SK-N-SH treated with all-trans-retinoic acid at 6 μM for 48 hours (cell line): ENCODE results near the gene OSM.

Experiments
- ATAC-seq: fragments of 200-7000 bp; cut with Tn5 transposase; 3 replicates; pipeline ENCODE4 v1.9.1; 2020; ENCODE audit warnings: mild to moderate bottlenecking, moderate library complexity
- CSDC2 ChIP-seq: fragments of 250-450 bp; sonication (Bioruptor Pico); IDR thresholded peaks from 2 replicates; pipeline ENCODE4 v1.5.0; 2020; ENCODE audit warnings: mild to moderate bottlenecking, moderate library complexity
- ISL1 ChIP-seq: fragments of 250-450 bp; sonication (Bioruptor Pico); IDR thresholded peaks from 2 replicates; pipeline ENCODE4 v2.1.2; 2022; ENCODE audit warnings: mild to moderate bottlenecking, moderate library complexity
- OSR1 ChIP-seq: fragments of 250-450 bp; sonication (Bioruptor Pico); IDR thresholded peaks from 2 replicates; pipeline ENCODE4 v1.8.0; 2022; ENCODE audit warnings: moderate library complexity, mild to moderate bottlenecking, inconsistent platforms
- PATZ1 ChIP-seq: fragments of 250-450 bp; sonication (Bioruptor Pico); IDR thresholded peaks from 2 replicates; pipeline ENCODE4 v1.8.0; 2020; ENCODE audit warnings: mild to moderate bottlenecking, moderate library complexity, borderline replicate concordance
- PPARA ChIP-seq: fragments of 250-450 bp; sonication (Bioruptor Pico); IDR thresholded peaks from 2 replicates; pipeline ENCODE4 v1.5.0; 2020; ENCODE audit warnings: mild to moderate bottlenecking, borderline replicate concordance
- RARB ChIP-seq: fragments of 250-450 bp; sonication (Bioruptor Pico); IDR thresholded peaks from 2 replicates; pipeline ENCODE4 v1.8.0; 2021; ENCODE audit warnings: mild to moderate bottlenecking, moderate library complexity
- SNAI2 ChIP-seq: fragments of 250-450 bp; sonication (Bioruptor Pico); IDR thresholded peaks from 2 replicates; pipeline ENCODE4 v1.5.0; 2020; ENCODE audit warnings: mild to moderate bottlenecking, moderate library complexity
- TCF4 ChIP-seq: fragments of 250-450 bp; sonication (Bioruptor Pico); IDR thresholded peaks from 2 replicates; pipeline ENCODE4 v1.8.0; 2021; ENCODE audit warnings: mild to moderate bottlenecking, moderate library complexity, borderline replicate concordance
- TOX ChIP-seq: fragments of 250-450 bp; sonication (Bioruptor Pico); IDR thresholded peaks from 2 replicates; pipeline ENCODE4 v1.8.0; 2021; ENCODE audit warnings: mild to moderate bottlenecking, moderate library complexity, borderline replicate concordance
- TSHZ2 ChIP-seq: fragments of 250-450 bp; sonication (Bioruptor Pico); IDR thresholded peaks from 2 replicates; pipeline ENCODE4 v1.5.0; 2020; ENCODE audit warnings: mild to moderate bottlenecking, moderate library complexity
- ZC3H10 ChIP-seq: fragments of 250-450 bp; sonication (Bioruptor Pico); IDR thresholded peaks from 2 replicates; pipeline ENCODE4 v1.5.1; 2021; ENCODE audit warnings: mild to moderate bottlenecking, moderate library complexity
- ZFP3 ChIP-seq: fragments of 250-450 bp; sonication (Bioruptor Pico); IDR thresholded peaks from 2 replicates; pipeline ENCODE4 v1.5.0; 2020; ENCODE audit warnings: mild to moderate bottlenecking, moderate library complexity
- ZFP30 ChIP-seq: fragments of 450-650 bp; formaldehyde crosslinking; IDR thresholded peaks from 2 replicates; pipeline ENCODE4 v1.5.0; 2022; ENCODE audit warnings: mild to moderate bottlenecking, moderate library complexity
- ZNF565 ChIP-seq: fragments of 450-650 bp; formaldehyde crosslinking; conservative IDR thresholded peaks from 2 replicates; pipeline ENCODE4 v1.5.0; 2020; ENCODE audit warnings: low read depth, mild to moderate bottlenecking, moderate library complexity
- ZNF70 ChIP-seq: fragments of 450-650 bp; formaldehyde crosslinking; IDR thresholded peaks from 2 replicates; pipeline ENCODE4 v1.5.0; 2020; ENCODE audit warnings: mild to moderate bottlenecking, moderate library complexity
- ZNF8 ChIP-seq: fragments of 450-650 bp; formaldehyde crosslinking; IDR thresholded peaks from 2 replicates; pipeline ENCODE4 v1.5.0; 2020; ENCODE audit warnings: mild to moderate bottlenecking, moderate library complexity
- TF ChIP-seq, protein P1 (sequence below): fragments of 250-450 bp; sonication (Bioruptor Pico); IDR thresholded peaks from 2 replicates; pipeline ENCODE4 v1.8.0; 2021; ENCODE audit warnings: low read depth, mild to moderate bottlenecking, moderate library complexity, borderline replicate concordance

Gene OSM

GRCh38 chr22:30250661-30251267, 15.9 kb downstream of the OSM start:
- TF ChIP-seq TCF4: no peak
- 0 out of 2 replicates have a peak, but pooled peaks have one; percentile 31 for TF ChIP-seq OSR1 (CRISPR knock-in tag)
- peak; percentile 64 for ATAC-seq

- ATAC-seq: no peak
Observed at GRCh38 chr22:30250039-30250565, 16.5 kb downstream of the OSM start.

GRCh38 chr22:30249049-30250038, 17.3 kb downstream of the OSM start:
- ATAC-seq: no peak
- TF ChIP-seq ISL1 (CRISPR knock-in tag) (no peak), RARB (CRISPR knock-in tag) (no peak), ZFP30 (CRISPR knock-in tag) (no peak), ZFP3 (CRISPR knock-in tag) (no peak), ZC3H10 (no peak), ZNF565 (no peak), ZNF70 (no peak), TSHZ2 (no peak), PATZ1 (CRISPR knock-in tag) (no peak), PPARA (no peak)
- TF ChIP-seq, protein P1, sequence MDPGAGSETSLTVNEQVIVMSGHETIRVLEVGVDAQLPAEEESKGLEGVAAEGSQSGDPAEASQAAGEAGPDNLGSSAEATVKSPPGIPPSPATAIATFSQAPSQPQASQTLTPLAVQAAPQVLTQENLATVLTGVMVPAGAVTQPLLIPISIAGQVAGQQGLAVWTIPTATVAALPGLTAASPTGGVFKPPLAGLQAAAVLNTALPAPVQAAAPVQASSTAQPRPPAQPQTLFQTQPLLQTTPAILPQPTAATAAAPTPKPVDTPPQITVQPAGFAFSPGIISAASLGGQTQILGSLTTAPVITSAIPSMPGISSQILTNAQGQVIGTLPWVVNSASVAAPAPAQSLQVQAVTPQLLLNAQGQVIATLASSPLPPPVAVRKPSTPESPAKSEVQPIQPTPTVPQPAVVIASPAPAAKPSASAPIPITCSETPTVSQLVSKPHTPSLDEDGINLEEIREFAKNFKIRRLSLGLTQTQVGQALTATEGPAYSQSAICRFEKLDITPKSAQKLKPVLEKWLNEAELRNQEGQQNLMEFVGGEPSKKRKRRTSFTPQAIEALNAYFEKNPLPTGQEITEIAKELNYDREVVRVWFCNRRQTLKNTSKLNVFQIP (CRISPR knock-in tag): no peak

More at GRCh38 chr22:30250039-30250565, 16.5 kb downstream of the OSM start:
- TF ChIP-seq OSR1 (CRISPR knock-in tag) (no peak), ZNF8 (CRISPR knock-in tag) (no peak), CSDC2 (CRISPR knock-in tag) (no peak), TSHZ2 (no peak), ZNF565 (no peak)

- no peak for ATAC-seq
- TF ChIP-seq TSHZ2: no peak
- no peak for TF ChIP-seq ZC3H10
- no peak for TF ChIP-seq PATZ1 (CRISPR knock-in tag)
- no peak for TF ChIP-seq SNAI2 (CRISPR knock-in tag)
- no peak for TF ChIP-seq PPARA
- no peak for TF ChIP-seq TCF4
- TF ChIP-seq OSR1 (CRISPR knock-in tag): no peak
- no peak for TF ChIP-seq ZFP30 (CRISPR knock-in tag)
- no peak for TF ChIP-seq TOX (CRISPR knock-in tag)
Observed at GRCh38 chr22:30248484-30248883, 18.2 kb downstream of the OSM start.
